ENCODE results near the gene ACOX2. TPM values are rescaled to one million over a fixed set of nuclear protein-coding genes. Genes with fewer than 3 reads are reported as not detected.

The ACOX2 gene
- total and polyA plus RNA-seq, 2 of the 13 experiments (the other 11 are each of a cell fraction or from before 2014, with no cell fraction given) = 42.6 to 98.5 TPM

GRCh38 chr3:58474967-58475578 is 61.9 kb downstream of the ACOX2 start (continued):
- TF ChIP-seq, protein P1, sequence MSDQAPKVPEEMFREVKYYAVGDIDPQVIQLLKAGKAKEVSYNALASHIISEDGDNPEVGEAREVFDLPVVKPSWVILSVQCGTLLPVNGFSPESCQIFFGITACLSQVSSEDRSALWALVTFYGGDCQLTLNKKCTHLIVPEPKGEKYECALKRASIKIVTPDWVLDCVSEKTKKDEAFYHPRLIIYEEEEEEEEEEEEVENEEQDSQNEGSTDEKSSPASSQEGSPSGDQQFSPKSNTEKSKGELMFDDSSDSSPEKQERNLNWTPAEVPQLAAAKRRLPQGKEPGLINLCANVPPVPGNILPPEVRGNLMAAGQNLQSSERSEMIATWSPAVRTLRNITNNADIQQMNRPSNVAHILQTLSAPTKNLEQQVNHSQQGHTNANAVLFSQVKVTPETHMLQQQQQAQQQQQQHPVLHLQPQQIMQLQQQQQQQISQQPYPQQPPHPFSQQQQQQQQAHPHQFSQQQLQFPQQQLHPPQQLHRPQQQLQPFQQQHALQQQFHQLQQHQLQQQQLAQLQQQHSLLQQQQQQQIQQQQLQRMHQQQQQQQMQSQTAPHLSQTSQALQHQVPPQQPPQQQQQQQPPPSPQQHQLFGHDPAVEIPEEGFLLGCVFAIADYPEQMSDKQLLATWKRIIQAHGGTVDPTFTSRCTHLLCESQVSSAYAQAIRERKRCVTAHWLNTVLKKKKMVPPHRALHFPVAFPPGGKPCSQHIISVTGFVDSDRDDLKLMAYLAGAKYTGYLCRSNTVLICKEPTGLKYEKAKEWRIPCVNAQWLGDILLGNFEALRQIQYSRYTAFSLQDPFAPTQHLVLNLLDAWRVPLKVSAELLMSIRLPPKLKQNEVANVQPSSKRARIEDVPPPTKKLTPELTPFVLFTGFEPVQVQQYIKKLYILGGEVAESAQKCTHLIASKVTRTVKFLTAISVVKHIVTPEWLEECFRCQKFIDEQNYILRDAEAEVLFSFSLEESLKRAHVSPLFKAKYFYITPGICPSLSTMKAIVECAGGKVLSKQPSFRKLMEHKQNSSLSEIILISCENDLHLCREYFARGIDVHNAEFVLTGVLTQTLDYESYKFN (CRISPR knock-in tag; conservative IDR thresholded peaks at IDR 0.05) = peak; percentile 90
- TF ChIP-seq ZNF773 (CRISPR knock-in tag; IDR thresholded peaks at IDR 0.05; ENCODE audit: borderline replicate concordance) (no peak), CREB1 (IDR thresholded peaks at IDR 0.05) (no peak), CREB1 (CRISPR knock-in tag; IDR thresholded peaks at IDR 0.05) (peak; percentile 24; the same call in 1 of the 2 replicates), TBX3 (IDR thresholded peaks at IDR 0.05; ENCODE audit: borderline replicate concordance) (peak; percentile 18; the same call in 1 of the 2 replicates), ARID3A (IDR thresholded peaks at IDR 0.05; ENCODE audit: low read depth, low read length) (0 out of 2 replicates have a peak, but pooled peaks have one; percentile 29), SNRNP70 (IDR thresholded peaks at IDR 0.05; ENCODE audit: low read depth, low read length) (no peak), FOXP1 (IDR thresholded peaks at IDR 0.05) (peak; percentile 29; the same call in 1 of the 2 replicates), FOXP1 (CRISPR knock-in tag; IDR thresholded peaks at IDR 0.05) (peak; percentile 72), ZMYM4 (CRISPR knock-in tag; IDR thresholded peaks at IDR 0.05) (0 out of 2 replicates have a peak, but pooled peaks have one; percentile 13), NR2F6 (IDR thresholded peaks at IDR 0.05) (peak; percentile 88), NR2F6 (CRISPR knock-in tag; IDR thresholded peaks at IDR 0.05) (peak; percentile 90), ZGPAT (CRISPR knock-in tag; IDR thresholded peaks at IDR 0.05) (peak; percentile 16; the same call in 1 of the 2 replicates), FOXJ3 (CRISPR knock-in tag; IDR thresholded peaks at IDR 0.05; ENCODE audit: borderline replicate concordance) (0 out of 2 replicates have a peak, but pooled peaks have one; percentile 10), THAP11 (CRISPR knock-in tag; IDR thresholded peaks at IDR 0.05) (peak; percentile 23; the same call in 1 of the 2 replicates), ZNF644 (CRISPR knock-in tag; IDR thresholded peaks at IDR 0.05; ENCODE audit: low read depth) (peak; percentile 59), SYNCRIP (IDR thresholded peaks at IDR 0.05; ENCODE audit: insufficient read depth, low read depth, low read length) (no peak), ZNF580 (CRISPR knock-in tag; IDR thresholded peaks at IDR 0.05; ENCODE audit: borderline replicate concordance, low read depth) (0 out of 2 replicates have a peak, but pooled peaks have one; percentile 26), RARA (CRISPR knock-in tag; IDR thresholded peaks at IDR 0.05) (peak; percentile 96), ZNF337 (CRISPR knock-in tag; IDR thresholded peaks at IDR 0.05; ENCODE audit: borderline replicate concordance, low read depth) (peak; percentile 54; the same call in 1 of the 2 replicates), ATAD3A (CRISPR knock-in tag; IDR thresholded peaks at IDR 0.05) (no peak), SKI (IDR thresholded peaks at IDR 0.05; ENCODE audit: partially characterized antibody) (peak; percentile 13), POLR2A (IDR thresholded peaks at IDR 0.05; ENCODE audit: insufficient read depth in 1 of 2, low read depth in 2 of 2, low read length in 2 of 2) (no peak), NCOA2 (CRISPR knock-in tag; IDR thresholded peaks at IDR 0.05) (no peak), YEATS4 (CRISPR knock-in tag; IDR thresholded peaks at IDR 0.05; ENCODE audit: borderline replicate concordance) (peak; percentile 7; the same call in 1 of the 2 replicates)
- TF ChIP-seq, protein P2, sequence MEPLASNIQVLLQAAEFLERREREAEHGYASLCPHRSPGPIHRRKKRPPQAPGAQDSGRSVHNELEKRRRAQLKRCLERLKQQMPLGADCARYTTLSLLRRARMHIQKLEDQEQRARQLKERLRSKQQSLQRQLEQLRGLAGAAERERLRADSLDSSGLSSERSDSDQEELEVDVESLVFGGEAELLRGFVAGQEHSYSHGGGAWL (CRISPR knock-in tag; IDR thresholded peaks at IDR 0.05) = no peak
